LHCN-M2 (cell line): ENCODE results near the gene ZP4. TPM values are rescaled to one million over a fixed set of nuclear protein-coding genes. Genes with fewer than 3 reads are reported as not detected.
A peak's percentile ranks its signal among the peaks of the same experiment; 100 is the strongest.
"Not testable (repeated sequence)": the region's sequence is repeated elsewhere in the genome, so short reads cannot be mapped to it uniquely, and the experiment has no call there.

Experiments used
- DNase-seq: peaks from one replicate; pipeline ENCODE4 v3.0.0-alpha.2; 2012; ENCODE audit warnings: low read depth
- total RNA-seq: library from RNA; depleted of rRNA; stranded (reverse); fragments of >200 nt; gene quantifications from 2 replicates; pipeline ENCODE4 v1.2.3, GENCODE V29; 2014

ZP4 gene
- total RNA-seq, 1 experiment from 2014 or later = not detected

- no peak for DNase-seq
Observed at GRCh38 chr1:237878406-237878805, 12.3 kb downstream of the ZP4 start.

- no peak for DNase-seq
Observed at GRCh38 chr1:237877631-237878030, 13.1 kb downstream of the ZP4 start.

- DNase-seq = no peak
Observed at GRCh38 chr1:237875291-237875690, 15.4 kb downstream of the ZP4 start.

- peak; percentile 83 for DNase-seq
Observed at GRCh38 chr1:237873487-237874211, 17.1 kb downstream of the ZP4 start.

- no peak for DNase-seq
Observed at GRCh38 chr1:237868817-237869600, 21.7 kb downstream of the ZP4 start.

GRCh38 chr1:237867380-237867888 is 23.3 kb downstream of the ZP4 start:
- no peak for DNase-seq

GRCh38 chr1:237864338-237865244 is 26.1 kb downstream of the ZP4 start:
- DNase-seq = peak; percentile 39

GRCh38 chr1:237863234-237863633 is 27.5 kb downstream of the ZP4 start:
- DNase-seq = no peak

GRCh38 chr1:237861944-237862343 is 28.8 kb downstream of the ZP4 start:
- DNase-seq = no peak

- DNase-seq = no peak
Observed at GRCh38 chr1:237858992-237859391, 31.7 kb downstream of the ZP4 start.

- no peak for DNase-seq
Observed at GRCh38 chr1:237857455-237857854, 33.3 kb downstream of the ZP4 start.

- DNase-seq = no peak
Observed at GRCh38 chr1:237852342-237852741, 38.4 kb downstream of the ZP4 start.

- DNase-seq = peak; percentile 41
Observed at GRCh38 chr1:237851210-237851845, 39.4 kb downstream of the ZP4 start.

GRCh38 chr1:237843516-237843915 is 47.2 kb downstream of the ZP4 start:
- not testable (repeated sequence) for DNase-seq

GRCh38 chr1:237841485-237841884 is 49.2 kb downstream of the ZP4 start:
- no peak for DNase-seq

- DNase-seq = no peak
Observed at GRCh38 chr1:237838904-237839534, 51.7 kb downstream of the ZP4 start.

GRCh38 chr1:237838320-237838719 is 52.4 kb downstream of the ZP4 start:
- DNase-seq = no peak

GRCh38 chr1:237834461-237834860 is 56.3 kb downstream of the ZP4 start:
- no peak for DNase-seq

- DNase-seq = no peak
Observed at GRCh38 chr1:237834048-237834447, 56.7 kb downstream of the ZP4 start.

GRCh38 chr1:237832858-237833257 is 57.9 kb downstream of the ZP4 start:
- DNase-seq = no peak
